ENCODE data around the gene OR4A15.

Gene OR4A15

GRCh38 chr11:55367674-55368073, at the start of gene OR4A15:
Gene OR4A15 (plus strand): TSS chr11:55367974. CDS start chr11:55367974, 0 bp downstream.
- DNase-seq (ENCODE audit: low spot score in 2 of 2) (no peak), ATAC-seq (ENCODE audit: low read depth) (no peak)
- Mint-ChIP-seq H3K27ac (no peak within 1 kb of the TSS), H3K27me3 (no peaks in the 10 kb centered on the region), H3K36me3 (no peaks in the 10 kb centered on the region), H3K9me3 (peaks cover 7% of the 10 kb centered on the region), H3K4me3 (no peak within 1 kb of the TSS), H3K4me1 (no peaks in the 10 kb centered on the region)

- Mint-ChIP-seq H3K4me3 (no peak overlapping the region), H3K27ac (no peak overlapping the region), H3K9me3 (no peaks in the 10 kb centered on the region), H3K36me3 (no peaks in the 10 kb centered on the region), H3K27me3 (no peaks in the 10 kb centered on the region), H3K4me1 (no peaks in the 10 kb centered on the region)
- ATAC-seq (ENCODE audit: low read depth), result no peak
- no peak for DNase-seq (ENCODE audit: low spot score in 2 of 2)
Measured at GRCh38 chr11:55324500-55324899, 43.3 kb upstream of the OR4A15 start.

GRCh38 chr11:55342901-55343300, 24.9 kb upstream of the OR4A15 start, which contains the start of gene OR4A16:
Gene OR4A16 (plus strand): TSS chr11:55343201. CDS start chr11:55343201, 0 bp downstream.
- DNase-seq (ENCODE audit: low spot score in 2 of 2), result no peak
- Mint-ChIP-seq H3K27ac (no peak within 1 kb of the TSS), H3K36me3 (no peaks in the 10 kb centered on the region), H3K4me3 (no peak within 1 kb of the TSS), H3K9me3 (peaks cover 10% of the 10 kb centered on the region), H3K27me3 (no peaks in the 10 kb centered on the region), H3K4me1 (no peaks in the 10 kb centered on the region)
- ATAC-seq (ENCODE audit: low read depth), result no peak

- H3K4me1 Mint-ChIP-seq, result no peaks in the 10 kb centered on the region
- ATAC-seq (ENCODE audit: low read depth) (no peak), DNase-seq (ENCODE audit: low spot score in 2 of 2) (no peak)
- H3K27ac Mint-ChIP-seq, result no peak overlapping the region
- H3K36me3 Mint-ChIP-seq, result no peaks in the 10 kb centered on the region
- H3K9me3 Mint-ChIP-seq, result peaks cover 13% of the 10 kb centered on the region
- no peaks in the 10 kb centered on the region for H3K27me3 Mint-ChIP-seq
- H3K4me3 Mint-ChIP-seq, result no peak overlapping the region
Measured at GRCh38 chr11:55345306-55345705, 22.5 kb upstream of the OR4A15 start.

GRCh38 chr11:55349032-55349431, 18.7 kb upstream of the OR4A15 start:
- Mint-ChIP-seq H3K4me3 (no peak overlapping the region), H3K27ac (no peak overlapping the region), H3K27me3 (no peaks in the 10 kb centered on the region), H3K36me3 (no peaks in the 10 kb centered on the region), H3K9me3 (peaks cover 9% of the 10 kb centered on the region), H3K4me1 (no peaks in the 10 kb centered on the region)
- ATAC-seq (ENCODE audit: low read depth) (no peak), DNase-seq (ENCODE audit: low spot score in 2 of 2) (no peak)

- no peaks in the 10 kb centered on the region for H3K36me3 Mint-ChIP-seq
- ATAC-seq (ENCODE audit: low read depth), result no peak
- no peaks in the 10 kb centered on the region for H3K27me3 Mint-ChIP-seq
- H3K27ac Mint-ChIP-seq, result no peak overlapping the region
- H3K4me1 Mint-ChIP-seq, result no peaks in the 10 kb centered on the region
- DNase-seq (ENCODE audit: low spot score in 2 of 2), result no peak
- H3K4me3 Mint-ChIP-seq, result no peak overlapping the region
- peaks cover 4% of the 10 kb centered on the region for H3K9me3 Mint-ChIP-seq
Measured at GRCh38 chr11:55357560-55358184, 10.1 kb upstream of the OR4A15 start.

- Mint-ChIP-seq H3K4me3 (no peak overlapping the region), H3K27me3 (no peaks in the 10 kb centered on the region), H3K9me3 (peaks cover 6% of the 10 kb centered on the region)
Measured at GRCh38 chr11:55401011-55401410, 33.2 kb downstream of the OR4A15 start.

More at GRCh38 chr11:55401011-55401410, 33.2 kb downstream of the OR4A15 start:
- Mint-ChIP-seq H3K4me1 (no peaks in the 10 kb centered on the region), H3K36me3 (no peaks in the 10 kb centered on the region), H3K27ac (no peak overlapping the region)
- DNase-seq (ENCODE audit: low spot score in 2 of 2) (no peak), ATAC-seq (ENCODE audit: low read depth) (no peak)

Data from memory B cell (primary cell).